ENCODE data around the gene ITPRIP.

Gene ITPRIP

DNA sequence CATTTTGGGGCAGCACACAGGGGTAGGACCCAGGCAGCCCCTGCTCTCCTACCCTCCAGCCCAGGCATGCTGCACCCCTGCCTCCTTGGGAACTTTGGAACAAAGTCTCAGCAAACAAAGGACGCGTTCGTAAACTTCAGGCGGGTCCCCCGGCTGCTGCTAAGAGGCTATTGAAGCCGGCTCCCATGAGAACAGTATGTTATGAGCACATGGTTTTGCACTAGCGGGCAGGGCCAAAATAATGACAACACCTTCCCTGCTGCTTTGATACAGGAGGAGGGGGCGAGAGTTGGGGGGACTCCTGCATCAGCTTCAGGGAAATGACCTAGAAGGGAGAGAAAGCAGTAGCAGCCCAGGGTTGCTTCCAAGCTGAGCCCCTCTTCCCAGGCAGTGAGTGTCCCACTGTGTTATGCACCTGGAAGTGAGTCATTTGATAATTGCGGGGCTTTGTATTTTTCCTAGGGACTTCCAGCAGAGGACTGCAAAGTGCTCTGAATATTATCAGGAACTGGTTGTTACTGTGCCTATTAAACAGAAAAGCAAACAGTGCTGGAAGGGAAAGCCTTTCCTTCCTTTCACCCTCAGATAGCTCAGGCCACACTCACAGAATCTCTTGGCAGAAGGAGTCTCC is 6.9 kb downstream of the ITPRIP start (continued):
- TF ChIP-seq ZNF558 (tag by site-specific recombination; IDR thresholded peaks at IDR 0.05) = 0 out of 2 replicates have a peak, but pooled peaks have one; percentile 54
- TF ChIP-seq ZNF10 (tag by site-specific recombination; IDR thresholded peaks at IDR 0.05) = peak; percentile 83
- TF ChIP-seq ZBTB20 (tag by site-specific recombination; IDR thresholded peaks at IDR 0.05) = peak; percentile 90
- TF ChIP-seq ZNF791 (tag by site-specific recombination; IDR thresholded peaks at IDR 0.05) = no peak
- peak; percentile 100 for TF ChIP-seq ZIC2 (tag by site-specific recombination; IDR thresholded peaks at IDR 0.05)
- peak; percentile 81 for TF ChIP-seq ZBTB21 (tag by site-specific recombination; IDR thresholded peaks at IDR 0.05)
- TF ChIP-seq KLF16 (tag by site-specific recombination; IDR thresholded peaks at IDR 0.05) = peak; percentile 27; the same call in 1 of the 2 replicates
- TF ChIP-seq, protein P1, sequence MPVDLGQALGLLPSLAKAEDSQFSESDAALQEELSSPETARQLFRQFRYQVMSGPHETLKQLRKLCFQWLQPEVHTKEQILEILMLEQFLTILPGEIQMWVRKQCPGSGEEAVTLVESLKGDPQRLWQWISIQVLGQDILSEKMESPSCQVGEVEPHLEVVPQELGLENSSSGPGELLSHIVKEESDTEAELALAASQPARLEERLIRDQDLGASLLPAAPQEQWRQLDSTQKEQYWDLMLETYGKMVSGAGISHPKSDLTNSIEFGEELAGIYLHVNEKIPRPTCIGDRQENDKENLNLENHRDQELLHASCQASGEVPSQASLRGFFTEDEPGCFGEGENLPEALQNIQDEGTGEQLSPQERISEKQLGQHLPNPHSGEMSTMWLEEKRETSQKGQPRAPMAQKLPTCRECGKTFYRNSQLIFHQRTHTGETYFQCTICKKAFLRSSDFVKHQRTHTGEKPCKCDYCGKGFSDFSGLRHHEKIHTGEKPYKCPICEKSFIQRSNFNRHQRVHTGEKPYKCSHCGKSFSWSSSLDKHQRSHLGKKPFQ (tag by site-specific recombination; IDR thresholded peaks at IDR 0.05) = peak; percentile 62
- TF ChIP-seq ZNF223 (tag by site-specific recombination; IDR thresholded peaks at IDR 0.05) = no peak
- peak; percentile 44; the same call in 1 of the 2 replicates for TF ChIP-seq GFI1B (tag by site-specific recombination; IDR thresholded peaks at IDR 0.05)
- 0 out of 2 replicates have a peak, but pooled peaks have one; percentile 52 for TF ChIP-seq ZBTB48 (tag by site-specific recombination; IDR thresholded peaks at IDR 0.05)
- TF ChIP-seq OVOL3 (tag by site-specific recombination; IDR thresholded peaks at IDR 0.05) = peak; percentile 21; the same call in 1 of the 2 replicates
- TF ChIP-seq, protein P2, sequence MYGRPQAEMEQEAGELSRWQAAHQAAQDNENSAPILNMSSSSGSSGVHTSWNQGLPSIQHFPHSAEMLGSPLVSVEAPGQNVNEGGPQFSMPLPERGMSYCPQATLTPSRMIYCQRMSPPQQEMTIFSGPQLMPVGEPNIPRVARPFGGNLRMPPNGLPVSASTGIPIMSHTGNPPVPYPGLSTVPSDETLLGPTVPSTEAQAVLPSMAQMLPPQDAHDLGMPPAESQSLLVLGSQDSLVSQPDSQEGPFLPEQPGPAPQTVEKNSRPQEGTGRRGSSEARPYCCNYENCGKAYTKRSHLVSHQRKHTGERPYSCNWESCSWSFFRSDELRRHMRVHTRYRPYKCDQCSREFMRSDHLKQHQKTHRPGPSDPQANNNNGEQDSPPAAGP (tag by site-specific recombination; IDR thresholded peaks at IDR 0.05) = peak; percentile 89
- peak; percentile 84 for TF ChIP-seq ZSCAN30 (tag by site-specific recombination; IDR thresholded peaks at IDR 0.05)
- TF ChIP-seq, protein P3, sequence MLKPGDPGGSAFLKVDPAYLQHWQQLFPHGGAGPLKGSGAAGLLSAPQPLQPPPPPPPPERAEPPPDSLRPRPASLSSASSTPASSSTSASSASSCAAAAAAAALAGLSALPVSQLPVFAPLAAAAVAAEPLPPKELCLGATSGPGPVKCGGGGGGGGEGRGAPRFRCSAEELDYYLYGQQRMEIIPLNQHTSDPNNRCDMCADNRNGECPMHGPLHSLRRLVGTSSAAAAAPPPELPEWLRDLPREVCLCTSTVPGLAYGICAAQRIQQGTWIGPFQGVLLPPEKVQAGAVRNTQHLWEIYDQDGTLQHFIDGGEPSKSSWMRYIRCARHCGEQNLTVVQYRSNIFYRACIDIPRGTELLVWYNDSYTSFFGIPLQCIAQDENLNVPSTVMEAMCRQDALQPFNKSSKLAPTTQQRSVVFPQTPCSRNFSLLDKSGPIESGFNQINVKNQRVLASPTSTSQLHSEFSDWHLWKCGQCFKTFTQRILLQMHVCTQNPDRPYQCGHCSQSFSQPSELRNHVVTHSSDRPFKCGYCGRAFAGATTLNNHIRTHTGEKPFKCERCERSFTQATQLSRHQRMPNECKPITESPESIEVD (tag by site-specific recombination; IDR thresholded peaks at IDR 0.05) = peak; percentile 97
- TF ChIP-seq ZFP69B (tag by site-specific recombination; IDR thresholded peaks at IDR 0.05) = 0 out of 2 replicates have a peak, but pooled peaks have one; percentile 37
- TF ChIP-seq, protein P4, sequence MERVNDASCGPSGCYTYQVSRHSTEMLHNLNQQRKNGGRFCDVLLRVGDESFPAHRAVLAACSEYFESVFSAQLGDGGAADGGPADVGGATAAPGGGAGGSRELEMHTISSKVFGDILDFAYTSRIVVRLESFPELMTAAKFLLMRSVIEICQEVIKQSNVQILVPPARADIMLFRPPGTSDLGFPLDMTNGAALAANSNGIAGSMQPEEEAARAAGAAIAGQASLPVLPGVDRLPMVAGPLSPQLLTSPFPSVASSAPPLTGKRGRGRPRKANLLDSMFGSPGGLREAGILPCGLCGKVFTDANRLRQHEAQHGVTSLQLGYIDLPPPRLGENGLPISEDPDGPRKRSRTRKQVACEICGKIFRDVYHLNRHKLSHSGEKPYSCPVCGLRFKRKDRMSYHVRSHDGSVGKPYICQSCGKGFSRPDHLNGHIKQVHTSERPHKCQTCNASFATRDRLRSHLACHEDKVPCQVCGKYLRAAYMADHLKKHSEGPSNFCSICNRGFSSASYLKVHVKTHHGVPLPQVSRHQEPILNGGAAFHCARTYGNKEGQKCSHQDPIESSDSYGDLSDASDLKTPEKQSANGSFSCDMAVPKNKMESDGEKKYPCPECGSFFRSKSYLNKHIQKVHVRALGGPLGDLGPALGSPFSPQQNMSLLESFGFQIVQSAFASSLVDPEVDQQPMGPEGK (tag by site-specific recombination; IDR thresholded peaks at IDR 0.05) = peak; percentile 96
- TF ChIP-seq ZNF341 (tag by site-specific recombination; IDR thresholded peaks at IDR 0.05; ENCODE audit: low read depth) = peak; percentile 81
- TF ChIP-seq ZNF660 (tag by site-specific recombination; IDR thresholded peaks at IDR 0.05) = peak; percentile 98
- TF ChIP-seq BCL11B (tag by site-specific recombination; IDR thresholded peaks at IDR 0.05; ENCODE audit: low read depth) = peak; percentile 81
- TF ChIP-seq, protein P5, sequence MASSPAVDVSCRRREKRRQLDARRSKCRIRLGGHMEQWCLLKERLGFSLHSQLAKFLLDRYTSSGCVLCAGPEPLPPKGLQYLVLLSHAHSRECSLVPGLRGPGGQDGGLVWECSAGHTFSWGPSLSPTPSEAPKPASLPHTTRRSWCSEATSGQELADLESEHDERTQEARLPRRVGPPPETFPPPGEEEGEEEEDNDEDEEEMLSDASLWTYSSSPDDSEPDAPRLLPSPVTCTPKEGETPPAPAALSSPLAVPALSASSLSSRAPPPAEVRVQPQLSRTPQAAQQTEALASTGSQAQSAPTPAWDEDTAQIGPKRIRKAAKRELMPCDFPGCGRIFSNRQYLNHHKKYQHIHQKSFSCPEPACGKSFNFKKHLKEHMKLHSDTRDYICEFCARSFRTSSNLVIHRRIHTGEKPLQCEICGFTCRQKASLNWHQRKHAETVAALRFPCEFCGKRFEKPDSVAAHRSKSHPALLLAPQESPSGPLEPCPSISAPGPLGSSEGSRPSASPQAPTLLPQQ (tag by site-specific recombination; IDR thresholded peaks at IDR 0.05) = peak; percentile 80
- TF ChIP-seq ZNF785 (tag by site-specific recombination; IDR thresholded peaks at IDR 0.05) = no peak
- TF ChIP-seq ZNF707 (tag by site-specific recombination; IDR thresholded peaks at IDR 0.05) = no peak
- TF ChIP-seq, protein P6, sequence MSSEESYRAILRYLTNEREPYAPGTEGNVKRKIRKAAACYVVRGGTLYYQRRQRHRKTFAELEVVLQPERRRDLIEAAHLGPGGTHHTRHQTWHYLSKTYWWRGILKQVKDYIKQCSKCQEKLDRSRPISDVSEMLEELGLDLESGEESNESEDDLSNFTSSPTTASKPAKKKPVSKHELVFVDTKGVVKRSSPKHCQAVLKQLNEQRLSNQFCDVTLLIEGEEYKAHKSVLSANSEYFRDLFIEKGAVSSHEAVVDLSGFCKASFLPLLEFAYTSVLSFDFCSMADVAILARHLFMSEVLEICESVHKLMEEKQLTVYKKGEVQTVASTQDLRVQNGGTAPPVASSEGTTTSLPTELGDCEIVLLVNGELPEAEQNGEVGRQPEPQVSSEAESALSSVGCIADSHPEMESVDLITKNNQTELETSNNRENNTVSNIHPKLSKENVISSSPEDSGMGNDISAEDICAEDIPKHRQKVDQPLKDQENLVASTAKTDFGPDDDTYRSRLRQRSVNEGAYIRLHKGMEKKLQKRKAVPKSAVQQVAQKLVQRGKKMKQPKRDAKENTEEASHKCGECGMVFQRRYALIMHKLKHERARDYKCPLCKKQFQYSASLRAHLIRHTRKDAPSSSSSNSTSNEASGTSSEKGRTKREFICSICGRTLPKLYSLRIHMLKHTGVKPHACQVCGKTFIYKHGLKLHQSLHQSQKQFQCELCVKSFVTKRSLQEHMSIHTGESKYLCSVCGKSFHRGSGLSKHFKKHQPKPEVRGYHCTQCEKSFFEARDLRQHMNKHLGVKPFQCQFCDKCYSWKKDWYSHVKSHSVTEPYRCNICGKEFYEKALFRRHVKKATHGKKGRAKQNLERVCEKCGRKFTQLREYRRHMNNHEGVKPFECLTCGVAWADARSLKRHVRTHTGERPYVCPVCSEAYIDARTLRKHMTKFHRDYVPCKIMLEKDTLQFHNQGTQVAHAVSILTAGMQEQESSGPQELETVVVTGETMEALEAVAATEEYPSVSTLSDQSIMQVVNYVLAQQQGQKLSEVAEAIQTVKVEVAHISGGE (tag by site-specific recombination; conservative IDR thresholded peaks at IDR 0.05; ENCODE audit: low read depth) = peak; percentile 53
